PC-9 (cell line): ENCODE results near the gene CTDP1. TPM values are rescaled to one million over a fixed set of nuclear protein-coding genes. Genes with fewer than 3 reads are reported as not detected.

ENCODE experiments used
- BruUV-seq: library from RNA; stranded (reverse); fragments of 400-500 nt; replicated peaks from 2 replicates; lab custom pipeline; 2021; lab: Mats Ljungman, UMichigan
- CTCF ChIA-PET: fragments of 300-600 bp; sonication (Branson Sonifier 250); formaldehyde crosslinking; loops from one replicate; lab custom pipeline; 2022; ENCODE audit warnings: antibody characterized with exemption; lab: Charles Lee
- POLR2A ChIA-PET: fragments of 300-600 bp; sonication (Branson Sonifier 250); formaldehyde crosslinking; loops from one replicate; lab custom pipeline; 2022; ENCODE audit warnings: antibody characterized with exemption; ENCODE audit not compliant: unreplicated experiment; lab: Charles Lee
- DNase-seq, 2 experiments: peaks; one replicate each; pipeline versions ENCODE4 v3.0.0 to v3.0.0-alpha.2; 2015 to 2022; ENCODE audit warnings: mixed read lengths in 1 of 2
- H2AFZ ChIP-seq: fragments of 200-600 bp; sonication (generic); 2 replicates; pipeline ENCODE4 v1.8.1; 2017; ENCODE audit warnings: antibody characterized with exemption
- H3F3A ChIP-seq: fragments of 200-600 bp; sonication (generic); 2 replicates; pipeline ENCODE4 v1.8.1; 2017; ENCODE audit warnings: antibody characterized with exemption, mild to moderate bottlenecking, low read depth; ENCODE audit not compliant: insufficient read depth
- H3K27ac ChIP-seq: fragments of 200-600 bp; sonication (generic); 2 replicates; pipeline ENCODE4 v1.6.1; 2016; ENCODE audit warnings: mixed run types
- H3K27me3 ChIP-seq: fragments of 200-600 bp; sonication (generic); 2 replicates; pipeline ENCODE4 v1.6.1; 2016; ENCODE audit warnings: low read depth, mixed run types; ENCODE audit not compliant: insufficient read depth
- H3K36me3 ChIP-seq: fragments of 200-600 bp; sonication (generic); 2 replicates; pipeline ENCODE4 v1.6.1; 2016; ENCODE audit warnings: low read depth, mixed run types
- H3K4me1 ChIP-seq: fragments of 200-600 bp; sonication (generic); replicated peaks from 2 replicates; pipeline ENCODE4 v1.6.1; 2016; ENCODE audit warnings: mixed run types; ENCODE audit not compliant: insufficient read depth
- H3K4me2 ChIP-seq: fragments of 200-600 bp; sonication (generic); 2 replicates; pipeline ENCODE4 v1.6.1; 2017; ENCODE audit warnings: mixed run types
- H3K4me3 ChIP-seq: fragments of 200-600 bp; sonication (generic); 2 replicates; pipeline ENCODE4 v1.6.1; 2016; ENCODE audit warnings: mixed run types
- H3K79me2 ChIP-seq: fragments of 200-600 bp; sonication (generic); 2 replicates; pipeline ENCODE4 v1.6.1; 2017; ENCODE audit warnings: low read depth, mixed run types
- H3K9me2 ChIP-seq: fragments of 200-600 bp; sonication (generic); 2 replicates; pipeline ENCODE4 v1.8.1; 2017; ENCODE audit warnings: mild to moderate bottlenecking; ENCODE audit not compliant: insufficient read depth
- H3K9me3 ChIP-seq: fragments of 200-600 bp; sonication (generic); 2 replicates; pipeline ENCODE4 v1.8.1; 2016; ENCODE audit warnings: low read depth; ENCODE audit not compliant: insufficient read depth
- H4K20me1 ChIP-seq: fragments of 200-600 bp; sonication (generic); 2 replicates; pipeline ENCODE4 v1.8.1; 2017; ENCODE audit not compliant: insufficient read depth
- CTCF ChIP-seq: fragments of 200-600 bp; sonication (generic); conservative IDR thresholded peaks from 2 replicates; pipeline ENCODE4 v1.6.1; 2017; ENCODE audit warnings: mixed run types, antibody characterized with exemption, mild to moderate bottlenecking, moderate library complexity
- EZH2 ChIP-seq: fragments of 200-600 bp; sonication (generic); IDR thresholded peaks from 2 replicates; pipeline ENCODE4 v1.8.0; 2017; ENCODE audit warnings: antibody characterized with exemption, low read depth
- intact Hi-C: fragments of 100-400 bp; cut with micrococcal nuclease; formaldehyde crosslinking; loops from one replicate; pipeline ENCODE4 v1.10.0; 2022; ENCODE audit not compliant: unreplicated experiment
- total RNA-seq: library from RNA; stranded (reverse); gene quantifications from 2 replicates; pipeline ENCODE4 v1.2.3, GENCODE V29; 2021

CTDP1 gene
- total RNA-seq, 1 experiment from 2014 or later: 16.0 TPM

GRCh38 chr18:79742076-79742475 lies 62.5 kb downstream of the CTDP1 start:
- H3K79me2 ChIP-seq: no peaks in the 10 kb centered on the region
- H3K9me2 ChIP-seq: no peaks in the 10 kb centered on the region
- intact Hi-C loops: no loop called here
- no peaks in the 10 kb centered on the region for H3F3A ChIP-seq
- ChIA-PET CTCF (no interaction called here), POLR2A (no interaction called here)
- no peak overlapping the region for H3K27ac ChIP-seq
- no peak overlapping the region for H3K4me2 ChIP-seq
- no peak overlapping the region for H2AFZ ChIP-seq
- H3K9me3 ChIP-seq: no peaks in the 10 kb centered on the region
- no peaks in the 10 kb centered on the region for H3K4me1 ChIP-seq
- no peaks in the 10 kb centered on the region for H4K20me1 ChIP-seq
- no peak overlapping the region for H3K4me3 ChIP-seq
- no peaks in the 10 kb centered on the region for H3K36me3 ChIP-seq
- BruUV-seq: no TSS peak
- H3K27me3 ChIP-seq: no peaks in the 10 kb centered on the region
- TF ChIP-seq EZH2: no peak
- TF ChIP-seq CTCF: no peak
- no peak for DNase-seq

GRCh38 chr18:79744625-79745024 lies 65.0 kb downstream of the CTDP1 start:
- POLR2A ChIA-PET: no interaction called here
- Histone ChIP-seq H4K20me1 (no peaks in the 10 kb centered on the region), H3K4me2 (no peak overlapping the region), H3K9me2 (no peaks in the 10 kb centered on the region), H3K4me3 (no peak overlapping the region), H3F3A (no peaks in the 10 kb centered on the region), H3K27ac (no peak overlapping the region), H3K36me3 (no peaks in the 10 kb centered on the region), H3K79me2 (no peaks in the 10 kb centered on the region), H3K4me1 (no peaks in the 10 kb centered on the region), H3K9me3 (no peaks in the 10 kb centered on the region), H2AFZ (no peak overlapping the region), H3K27me3 (no peaks in the 10 kb centered on the region)
- CTCF ChIA-PET: no interaction called here
- intact Hi-C loops: no loop called here
- no TSS peak for BruUV-seq
- no peak for DNase-seq
- TF ChIP-seq CTCF: no peak
- TF ChIP-seq EZH2: no peak

- H3K4me2 ChIP-seq: no peak overlapping the region
- DNase-seq: no peak
- no peak overlapping the region for H2AFZ ChIP-seq
- CTCF ChIA-PET: no interaction called here
- intact Hi-C loops: no loop called here
- BruUV-seq: no TSS peak
- no peak overlapping the region for H3K4me3 ChIP-seq
- H3K9me3 ChIP-seq: no peaks in the 10 kb centered on the region
- no peaks in the 10 kb centered on the region for H3K36me3 ChIP-seq
- no peaks in the 10 kb centered on the region for H3K79me2 ChIP-seq
- no peaks in the 10 kb centered on the region for H3K4me1 ChIP-seq
- no peak for TF ChIP-seq CTCF
- TF ChIP-seq EZH2: no peak
- no peaks in the 10 kb centered on the region for H3K9me2 ChIP-seq
- no peaks in the 10 kb centered on the region for H3K27me3 ChIP-seq
- POLR2A ChIA-PET: no interaction called here
- no peaks in the 10 kb centered on the region for H4K20me1 ChIP-seq
- no peak overlapping the region for H3K27ac ChIP-seq
- no peaks in the 10 kb centered on the region for H3F3A ChIP-seq
Measured at GRCh38 chr18:79746730-79747129, 67.1 kb downstream of the CTDP1 start.
